NCI-H1417 (cell line): ENCODE data around the gene CDH22.

Experiments
- DNase-seq, 3 experiments: peaks; one replicate each; lab custom pipeline; 2025; lab: John Stamatoyannopoulos, UW

Gene CDH22

DNA sequence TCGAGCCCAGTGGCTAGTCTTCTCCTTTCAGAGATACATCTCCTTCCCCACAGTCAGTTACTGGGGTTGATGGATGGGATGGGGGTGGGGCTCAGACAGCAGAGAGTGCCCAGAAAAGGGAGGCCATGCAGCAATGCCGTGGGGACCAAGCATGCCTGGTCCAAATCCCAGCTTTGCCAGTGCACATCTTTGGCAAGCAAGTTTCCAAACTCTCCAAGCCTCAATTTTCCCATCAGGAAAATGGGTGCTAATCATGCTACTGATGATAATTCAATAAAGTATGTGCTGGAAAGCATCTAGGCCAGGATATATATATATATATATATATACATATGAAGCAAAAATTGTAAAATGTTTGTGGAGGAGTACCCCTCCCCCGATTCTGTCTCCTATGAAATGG, 111.3 kb downstream of the CDH22 start:
- no peak for DNase-seq

DNA sequence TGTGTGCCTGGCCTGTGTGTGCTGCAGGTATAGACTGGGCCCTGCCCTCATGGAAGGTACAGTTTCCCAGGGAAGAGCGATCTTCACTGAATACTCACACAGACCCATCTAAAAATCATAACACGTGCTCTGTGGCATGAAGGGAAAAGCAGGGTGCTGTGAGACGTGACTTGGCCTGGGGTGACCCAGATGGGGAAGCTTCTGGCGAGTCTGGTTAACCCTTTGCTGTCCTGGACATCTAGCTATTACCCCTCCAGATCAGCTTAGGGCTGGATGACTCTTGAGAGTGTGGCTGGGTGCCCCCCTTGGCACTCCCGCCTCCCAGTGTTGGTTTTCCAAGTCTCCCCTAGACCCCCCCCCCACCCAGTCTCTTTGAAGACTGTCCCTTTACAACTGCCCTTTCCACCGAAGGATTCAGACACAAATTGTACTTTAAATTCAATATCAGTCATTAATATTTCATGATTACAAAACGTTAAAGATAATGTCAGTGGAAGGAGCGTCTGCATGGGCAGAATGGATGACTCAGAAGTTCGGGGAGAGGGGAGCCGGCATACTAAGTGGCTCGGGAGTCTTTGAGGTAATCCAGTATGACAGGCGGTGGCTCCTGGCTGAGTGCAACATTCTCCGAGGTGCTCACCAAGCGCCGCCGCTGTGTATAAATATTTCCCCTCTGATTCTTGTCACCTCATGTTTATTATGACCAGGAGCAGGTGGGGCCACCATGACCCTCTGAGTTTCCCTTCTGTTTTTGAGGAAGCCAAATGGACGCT, 112.8 kb downstream of the CDH22 start:
- DNase-seq = no peak

DNA sequence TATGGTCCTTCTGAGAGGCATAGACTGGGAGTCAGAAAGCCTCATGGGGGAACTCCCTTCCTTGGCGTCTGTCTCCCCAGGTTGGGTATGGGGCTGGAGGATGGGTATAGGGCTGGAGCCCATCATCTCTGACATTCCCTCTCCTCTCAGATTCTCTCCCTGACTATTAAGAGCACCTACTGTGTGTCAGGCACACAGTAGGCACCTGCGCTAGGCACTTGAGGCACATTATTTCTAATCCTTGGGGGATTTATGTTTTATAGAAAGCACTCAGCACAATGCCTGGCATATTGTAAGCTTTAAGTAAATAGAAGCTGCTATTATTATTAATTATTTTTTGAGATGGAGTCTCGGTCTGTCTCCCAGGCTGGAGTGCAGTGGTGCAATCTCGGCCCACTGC, 113.9 kb downstream of the CDH22 start:
- DNase-seq = no peak

GRCh38 chr20:46192376-46192944, 115.8 kb downstream of the CDH22 start:
- DNase-seq = peak in 2 of 3 experiments; percentile 20 to 70

- DNase-seq = no peak
These were observed 116.7 kb downstream of the CDH22 start for GRCh38 chr20:46191611-46192010.

- no peak for DNase-seq
These were observed 117.1 kb downstream of the CDH22 start for GRCh38 chr20:46191168-46191540.

- DNase-seq = no peak
These were observed 117.7 kb downstream of the CDH22 start for GRCh38 chr20:46190478-46191167.

DNA sequence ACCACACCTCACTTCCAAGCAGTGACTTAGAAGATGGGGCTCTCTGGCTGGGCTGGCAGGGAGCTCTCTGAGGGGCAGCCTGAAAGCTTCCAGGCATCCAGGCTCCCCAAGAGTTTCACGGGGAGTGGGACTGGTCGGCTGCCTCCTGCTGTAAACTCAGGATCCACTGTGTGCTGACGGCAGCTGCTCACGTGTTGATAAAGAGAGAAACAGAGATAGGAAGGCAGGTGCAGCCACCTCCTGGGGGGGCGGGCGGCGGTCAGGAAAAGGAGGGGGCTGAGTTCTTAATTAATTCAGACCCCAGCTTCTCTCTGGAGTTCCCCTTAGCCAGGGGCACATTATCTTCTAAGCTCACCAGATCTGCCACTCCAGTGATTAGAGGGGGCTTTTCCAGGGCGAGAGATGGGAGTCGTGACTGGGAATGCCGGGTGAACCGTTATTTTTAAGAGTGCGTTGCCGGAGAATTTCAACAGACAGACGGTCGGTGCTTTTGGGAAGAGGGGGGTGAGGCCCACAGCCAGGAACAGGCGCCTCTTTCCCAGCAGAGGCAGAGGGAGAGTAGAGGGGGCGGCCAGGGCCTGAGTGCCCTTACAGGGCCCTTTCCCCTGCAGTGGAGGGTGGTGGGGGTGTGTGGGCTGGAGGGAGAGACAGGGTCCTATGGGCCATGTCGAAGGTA, 119.3 kb downstream of the CDH22 start:
- peak; percentile 24 to 84 (median 66) for DNase-seq

DNA sequence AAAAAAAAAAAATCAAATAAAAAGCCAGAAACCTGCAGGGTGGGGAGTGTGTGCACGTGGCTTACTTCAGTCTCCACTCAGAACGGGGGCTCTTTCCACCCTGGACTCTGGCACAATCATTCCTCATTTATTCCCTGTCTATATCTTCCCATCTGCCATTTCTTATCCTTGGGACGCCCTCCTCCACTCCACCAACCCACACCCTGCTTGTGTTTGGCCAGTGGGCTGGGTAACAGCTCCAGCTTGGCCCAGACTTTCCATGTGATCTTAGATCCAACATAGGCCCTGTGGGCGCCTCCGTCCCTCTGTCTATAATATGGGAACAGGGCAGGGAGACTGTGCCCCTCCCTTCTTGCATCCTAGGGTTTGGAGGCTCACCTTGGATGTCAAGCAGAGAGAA, 122.1 kb downstream of the CDH22 start:
- no peak for DNase-seq

- no peak for DNase-seq
These were observed 122.9 kb downstream of the CDH22 start for GRCh38 chr20:46185353-46185752.

- no peak for DNase-seq
These were observed 124.5 kb downstream of the CDH22 start for GRCh38 chr20:46183768-46184167.

GRCh38 chr20:46182276-46183200, 125.8 kb downstream of the CDH22 start:
- DNase-seq = no peak

DNA sequence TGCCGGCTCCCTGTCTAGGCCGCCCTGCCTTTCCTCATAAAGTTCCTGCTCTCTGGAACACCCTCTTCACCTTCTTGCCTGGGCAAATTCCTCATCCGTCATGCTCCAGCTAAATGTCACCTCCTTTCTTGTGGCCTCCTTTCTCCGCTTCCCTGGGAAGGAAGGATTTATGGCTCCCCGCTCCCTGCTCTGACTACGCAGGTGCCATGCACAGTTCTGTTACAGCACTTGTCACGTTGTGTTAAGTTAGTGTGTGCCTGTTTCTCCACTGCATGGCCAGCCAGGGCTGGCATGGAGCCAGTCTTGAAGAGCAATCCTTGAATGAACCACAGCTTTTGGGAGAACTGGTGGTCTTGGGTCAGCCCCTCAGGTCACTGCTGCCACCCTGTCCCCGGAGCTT, 128.4 kb downstream of the CDH22 start:
- peak in 1 of 3 experiments; percentile 82 for DNase-seq

DNA sequence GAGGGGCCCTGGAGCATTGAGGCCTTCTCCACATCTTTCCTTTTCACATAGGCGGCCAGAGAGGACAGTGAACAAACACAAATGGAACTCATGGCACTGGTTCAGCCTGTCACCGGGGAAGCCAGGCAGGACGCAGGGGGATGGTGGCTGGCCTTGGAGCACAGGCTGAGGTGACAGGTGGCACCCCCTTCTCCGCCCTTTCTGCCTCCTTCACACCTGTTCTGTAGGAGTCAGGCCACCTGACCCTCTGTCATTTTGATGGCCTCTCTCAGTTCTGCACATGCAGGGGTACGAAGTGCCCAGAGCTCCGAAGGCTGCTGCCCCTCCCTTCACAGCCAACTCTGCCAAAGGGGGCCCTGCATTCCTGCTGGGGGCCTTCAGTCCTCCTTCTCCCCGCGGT, 129.4 kb downstream of the CDH22 start:
- DNase-seq = no peak

- DNase-seq = no peak
These were observed 130.5 kb downstream of the CDH22 start for GRCh38 chr20:46177768-46178167.

- DNase-seq = peak; percentile 41 to 75 (median 62)
These were observed 131.4 kb downstream of the CDH22 start for GRCh38 chr20:46176739-46177378.

- no peak for DNase-seq
These were observed 133.2 kb downstream of the CDH22 start for GRCh38 chr20:46175127-46175494.

DNA sequence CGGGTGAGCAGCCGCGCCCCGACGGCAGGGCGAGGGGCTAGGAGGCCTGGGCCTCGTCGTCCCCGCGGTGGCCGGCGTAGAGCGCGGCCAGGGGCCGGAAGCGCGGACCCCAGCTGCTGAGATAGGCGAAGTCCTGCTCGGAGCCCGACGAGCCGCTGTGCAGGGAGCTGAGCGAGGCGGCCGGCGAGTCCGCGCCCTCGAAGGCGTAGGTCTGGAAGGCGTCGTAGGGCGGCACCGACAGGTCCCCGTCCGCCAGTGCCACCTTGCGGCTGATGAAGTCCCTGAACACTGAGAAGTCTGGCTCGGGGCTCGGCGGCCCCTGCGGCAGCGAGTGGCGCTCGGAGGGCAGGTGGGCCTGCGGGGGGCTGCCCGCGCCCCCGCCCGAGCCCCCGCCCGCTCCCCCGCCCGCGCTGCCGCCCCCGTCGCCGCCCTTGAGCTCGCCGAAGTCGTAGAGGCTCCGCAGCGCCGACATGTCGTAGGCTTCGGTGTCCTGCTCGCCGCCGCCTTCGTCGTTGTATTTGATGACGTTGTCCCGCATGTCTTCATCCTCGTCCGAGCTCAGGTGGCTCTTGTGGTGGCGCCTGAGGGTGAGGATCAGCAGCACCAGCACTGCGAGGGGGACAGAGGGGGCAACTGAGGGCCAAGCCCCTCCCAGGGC, 133.7 kb downstream of the CDH22 start:
- no peak for DNase-seq

GRCh38 chr20:46173652-46174468, 134.4 kb downstream of the CDH22 start:
- DNase-seq = no peak
